Fibroblast of skin of scalp (primary cell): ENCODE measurements around the gene ZNF222.

Source experiments
- DNase-seq: peaks from one replicate; pipeline ENCODE4 v3.0.0-alpha.2; 2013

Gene ZNF222

GRCh38 chr19:44055870-44056269 lies 30.7 kb downstream of the ZNF222 start:
- no peak for DNase-seq

GRCh38 chr19:44059229-44059628 lies 34.0 kb downstream of the ZNF222 start:
- no peak for DNase-seq

- no peak for DNase-seq
Measured at GRCh38 chr19:44061038-44061437, 35.9 kb downstream of the ZNF222 start.

- DNase-seq, result no peak
Measured at GRCh38 chr19:44066305-44066704, 41.1 kb downstream of the ZNF222 start.

GRCh38 chr19:44069415-44069814 lies 44.2 kb downstream of the ZNF222 start:
- no peak for DNase-seq

- peak; percentile 93 for DNase-seq
Measured at GRCh38 chr19:44071824-44072542, 46.8 kb downstream of the ZNF222 start, which contains the start of gene ZNF284. Gene ZNF284, plus strand, starts transcription at chr19:44072159. Its CDS starts 4,231 bp downstream, at chr19:44076390.

GRCh38 chr19:44072543-44073401 lies 47.6 kb downstream of the ZNF222 start:
- peak; percentile 1 for DNase-seq

- DNase-seq, result no peak
Measured at GRCh38 chr19:44076325-44076724, 51.1 kb downstream of the ZNF222 start.
